Measurements from ENCODE around the gene COMT. TPM values are rescaled to one million over a fixed set of nuclear protein-coding genes. Genes with fewer than 3 reads are reported as not detected.

Gene COMT
- polyA plus RNA-seq, 3 donors, result 82.5 to 123 (median 116) TPM

DNA sequence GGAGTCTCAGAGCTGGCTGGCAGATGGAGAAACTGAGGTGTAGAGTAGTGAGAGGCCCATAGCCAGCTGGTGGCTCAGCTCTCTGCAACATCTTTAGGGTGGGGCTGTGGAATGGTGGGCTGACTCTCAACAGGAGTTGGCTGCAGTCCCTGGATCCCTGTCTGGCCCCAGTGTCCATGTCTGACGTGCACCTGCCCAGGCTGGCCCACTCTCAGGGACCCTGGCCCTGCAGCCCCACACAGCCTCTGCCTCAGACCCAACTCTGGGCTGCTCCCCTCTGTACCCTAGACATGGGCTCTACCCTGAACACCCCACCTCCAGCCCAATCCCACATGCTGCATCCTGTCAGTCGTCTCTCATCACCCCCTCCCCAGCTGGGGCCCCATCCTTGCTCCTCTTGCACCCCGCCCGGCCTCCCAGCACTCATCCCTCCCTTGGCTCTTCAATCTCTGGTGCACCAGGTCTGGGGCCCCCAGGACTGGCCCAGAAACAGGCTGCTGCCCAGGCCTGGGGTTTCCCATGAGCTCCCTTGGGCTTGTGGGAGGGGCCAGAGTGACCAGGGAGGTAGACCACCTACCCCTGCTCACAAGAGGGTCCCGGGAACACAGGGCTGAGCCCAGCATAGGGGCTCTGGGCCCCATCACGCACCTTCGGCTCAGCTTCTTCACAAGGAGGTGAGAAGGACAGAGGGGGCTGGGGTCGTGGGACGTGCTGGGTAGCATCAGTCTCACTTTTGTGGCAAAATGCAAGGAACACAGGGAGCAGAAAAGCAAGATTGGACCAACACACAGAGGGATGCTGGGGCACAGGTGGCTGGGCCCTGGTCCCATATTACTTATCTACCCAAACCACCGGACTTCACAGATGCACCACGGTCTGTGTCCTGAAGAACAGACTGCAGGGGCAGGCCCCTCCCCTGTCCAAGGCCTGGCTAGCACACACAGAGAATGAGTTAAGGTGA is 43.6 kb downstream of the COMT start:
- DNase-seq (ENCODE audit: extremely low read depth in 1 of 11, low read depth in 9 of 11, low spot score in 4 of 11), result no peak

DNA sequence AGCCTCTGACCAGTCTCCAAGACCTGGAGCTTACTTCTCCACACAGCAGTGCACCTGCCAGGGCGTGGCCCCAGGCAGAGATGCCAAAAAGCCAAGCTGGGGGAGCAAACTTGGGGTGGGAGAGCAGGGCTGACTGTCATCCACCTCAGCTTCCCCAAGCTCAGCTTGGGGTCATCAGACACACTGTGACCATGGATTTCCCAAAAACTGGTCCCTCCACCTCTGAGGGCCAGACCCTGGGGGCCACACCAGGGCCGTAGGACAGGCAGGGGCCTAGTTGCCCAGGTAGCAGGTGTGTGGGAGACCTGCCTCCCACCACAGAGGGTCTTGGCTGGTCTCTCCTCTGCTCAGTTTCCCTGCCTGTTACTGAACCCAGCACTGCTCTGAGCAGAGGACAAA is 44.4 kb downstream of the COMT start:
- DNase-seq (ENCODE audit: extremely low read depth in 1 of 11, low read depth in 9 of 11, low spot score in 4 of 11), result no peak

DNA sequence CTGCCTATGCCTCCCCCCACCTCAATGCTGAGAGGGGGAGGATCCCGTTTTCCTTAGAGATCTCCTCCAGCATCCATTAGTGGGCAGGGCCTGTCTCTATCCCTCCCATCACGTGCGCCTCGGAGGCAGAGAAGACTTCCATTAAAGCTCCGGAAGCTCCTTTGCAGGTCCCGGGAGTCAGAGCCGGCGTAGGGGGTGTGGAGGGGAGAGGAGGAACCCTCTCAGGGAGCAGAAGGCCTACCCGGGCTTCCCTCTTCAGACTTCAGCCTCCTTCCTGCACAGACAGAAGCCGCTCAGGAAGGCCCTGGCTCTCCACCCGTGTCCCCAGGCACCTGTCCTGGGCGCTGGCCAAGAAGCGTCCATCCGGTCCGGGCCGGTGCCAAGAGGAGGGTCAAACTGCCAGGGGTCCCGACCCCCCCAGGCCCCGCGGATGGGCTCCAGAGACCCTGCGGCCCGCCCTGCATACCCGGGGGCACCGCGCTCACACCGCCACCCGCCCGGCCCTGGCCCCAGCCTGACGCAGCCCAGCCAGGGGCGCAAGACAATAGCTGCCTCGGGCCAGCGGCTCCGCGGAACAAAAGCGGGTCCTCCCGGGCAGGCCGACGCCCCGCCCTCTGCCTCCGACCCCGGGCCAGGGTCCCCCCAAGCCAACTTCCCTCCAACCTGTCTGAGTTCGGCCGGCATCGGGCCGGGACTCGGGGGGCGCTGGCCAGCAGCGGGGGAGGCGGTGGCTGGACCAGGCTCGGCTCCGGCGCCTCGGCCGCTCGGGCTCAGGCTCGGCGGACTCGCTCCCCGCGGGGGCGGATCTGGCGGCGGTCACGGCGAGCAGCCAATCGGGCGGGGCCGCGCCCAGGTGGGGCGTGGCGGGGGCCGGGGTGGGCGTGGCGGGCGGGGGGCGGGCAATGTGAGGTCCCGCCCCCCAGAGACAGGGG is 45.1 kb downstream of the COMT start:
- DNase-seq (ENCODE audit: extremely low read depth in 1 of 11, low read depth in 9 of 11, low spot score in 4 of 11), result peak in 7 of 11 donors; percentile 40 to 75 (median 65)

DNA sequence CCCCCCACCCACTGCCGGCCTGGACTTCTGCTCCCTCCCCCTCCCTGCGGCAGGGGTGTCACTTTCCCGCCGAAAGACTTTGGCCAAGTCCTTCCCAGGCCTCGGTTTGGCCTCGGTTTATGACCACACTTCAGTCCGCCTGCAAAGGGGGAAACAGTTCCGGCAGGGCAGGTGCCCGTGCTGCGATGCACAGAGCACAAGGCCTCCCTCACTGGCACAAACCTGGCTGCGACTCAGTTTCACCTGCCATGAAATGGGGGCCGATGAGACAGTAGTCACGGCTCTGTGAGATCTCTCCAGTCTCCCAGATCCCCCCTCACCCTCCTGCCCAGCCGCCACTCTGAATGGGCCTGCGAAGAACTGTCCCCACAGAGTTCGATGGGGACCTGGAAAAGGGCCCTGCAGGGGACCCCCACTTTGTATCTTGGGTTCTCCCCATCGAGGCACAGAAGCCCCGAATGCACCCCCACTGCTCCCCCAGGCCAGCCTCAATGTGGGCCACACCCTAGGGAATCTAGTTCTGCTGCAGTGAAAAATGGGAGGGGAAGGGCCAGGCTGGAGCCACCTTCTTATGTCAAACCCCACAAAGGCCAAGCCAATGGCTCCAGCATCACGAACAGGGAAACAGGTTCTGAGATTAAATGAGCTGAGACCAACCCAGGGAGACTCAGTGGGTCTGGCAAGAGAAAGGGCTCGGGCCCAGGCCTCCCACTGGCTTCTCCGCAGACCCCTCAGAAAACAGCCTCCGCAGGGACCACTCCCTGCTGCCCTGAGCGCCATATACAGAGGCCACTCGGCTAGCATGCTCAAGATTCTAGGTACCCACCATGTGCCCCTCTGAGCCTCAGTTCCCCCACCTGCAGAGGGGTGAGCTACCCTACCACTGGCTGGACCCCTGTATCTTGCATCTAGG is 46.1 kb downstream of the COMT start:
- peak in 1 of 11 donors; percentile 35 for DNase-seq (ENCODE audit: extremely low read depth in 1 of 11, low read depth in 9 of 11, low spot score in 4 of 11)

DNA sequence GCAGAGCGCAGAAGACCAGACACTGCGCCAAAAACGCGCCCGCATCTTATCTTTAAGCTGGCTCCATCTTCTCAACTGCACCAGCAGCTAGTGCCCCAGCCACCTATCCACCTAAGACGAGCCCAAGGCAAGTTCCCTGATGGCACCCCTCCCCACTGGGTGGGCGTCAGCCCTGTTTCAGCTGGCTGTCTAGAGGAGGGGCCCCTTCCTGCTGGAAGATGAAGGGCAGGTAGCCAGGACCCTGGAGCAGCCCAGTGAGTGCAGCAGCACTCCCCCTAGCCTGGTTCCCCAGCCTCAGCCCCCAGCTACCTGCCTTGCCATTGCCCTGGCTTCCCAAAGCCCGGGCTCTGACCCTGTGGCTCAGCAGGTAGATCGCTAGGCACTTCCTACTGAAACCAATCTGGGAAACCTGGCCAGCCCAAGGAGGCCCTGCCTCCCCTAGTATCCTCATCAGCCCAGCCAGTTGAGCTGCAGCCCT is 46.8 kb downstream of the COMT start:
- DNase-seq (ENCODE audit: extremely low read depth in 1 of 11, low read depth in 9 of 11, low spot score in 4 of 11), result no peak

DNA sequence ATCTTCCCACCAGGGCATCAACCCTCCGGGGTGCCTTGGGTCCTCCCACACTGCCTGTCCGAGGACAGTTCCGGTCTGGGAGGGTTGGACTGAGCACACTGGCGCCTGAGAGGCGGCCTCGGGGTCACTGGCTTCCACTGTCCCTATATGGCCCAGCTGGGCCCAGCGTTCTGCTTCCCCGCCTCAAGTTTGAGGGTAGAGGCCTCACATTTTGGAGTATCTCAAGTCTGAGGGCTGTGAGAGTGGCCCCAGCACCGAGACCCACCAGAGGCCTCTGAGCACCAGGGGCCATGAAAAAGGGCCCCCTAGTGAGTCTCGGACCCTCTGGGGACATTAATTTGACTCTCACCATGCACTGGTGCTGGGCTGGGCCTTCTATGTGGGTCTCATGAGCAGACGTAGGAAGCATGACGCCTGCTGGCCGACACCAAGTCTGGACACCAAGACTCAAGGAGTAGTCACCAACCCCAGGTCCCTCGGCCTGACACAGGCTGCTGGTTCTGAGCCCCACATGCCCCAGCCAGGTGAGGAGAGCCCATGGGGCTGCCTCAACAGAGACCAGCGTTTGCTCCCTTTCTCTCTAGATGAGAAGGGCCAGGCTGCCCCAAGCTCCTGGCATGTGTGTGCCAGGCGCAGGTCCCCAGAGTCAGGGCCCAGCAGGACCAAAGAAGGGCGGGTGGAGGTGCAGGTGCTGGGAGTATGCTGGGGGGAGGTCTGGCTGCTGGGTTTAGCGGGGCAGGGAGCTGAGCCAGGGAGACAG is 47.6 kb downstream of the COMT start:
- DNase-seq (ENCODE audit: extremely low read depth in 1 of 11, low read depth in 9 of 11, low spot score in 4 of 11), result no peak

DNA sequence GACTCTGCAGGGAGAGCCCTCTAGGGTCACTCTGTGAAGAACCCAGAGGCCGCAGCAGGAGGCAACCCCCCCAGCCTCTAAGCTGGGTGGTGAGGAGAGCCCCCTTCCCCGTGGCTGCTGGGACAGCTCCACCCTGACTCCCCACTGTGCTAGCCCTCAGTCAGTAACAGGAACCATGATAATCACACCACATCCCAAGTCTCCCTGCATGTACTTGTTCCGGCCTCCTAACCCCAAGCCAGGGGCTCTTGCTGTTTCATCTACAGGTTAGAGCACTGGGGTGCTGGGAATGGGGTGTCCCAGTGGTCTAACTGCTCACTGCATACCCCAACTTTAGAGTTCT is 48.1 kb downstream of the COMT start:
- no peak for DNase-seq (ENCODE audit: extremely low read depth in 1 of 11, low read depth in 9 of 11, low spot score in 4 of 11)

DNA sequence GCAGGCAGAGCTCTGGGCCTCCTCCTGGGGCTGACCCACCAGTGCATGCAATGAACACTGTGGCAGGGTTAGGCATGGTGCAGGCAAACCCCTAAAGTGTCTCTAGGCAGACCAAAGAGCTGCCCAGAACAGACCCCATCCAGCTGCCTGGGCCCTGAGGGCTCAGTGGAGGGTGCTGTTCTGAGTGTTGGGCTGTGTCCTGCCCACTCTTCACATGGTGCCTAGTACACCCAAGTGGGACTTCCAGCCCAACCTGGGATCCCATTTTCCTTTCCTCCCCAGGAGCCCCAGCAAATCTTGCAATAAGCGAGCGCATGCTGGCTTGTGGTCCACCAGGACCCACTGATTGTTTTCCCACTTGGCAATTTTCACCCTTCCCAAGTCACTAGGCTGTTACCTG is 48.6 kb downstream of the COMT start:
- no peak for DNase-seq (ENCODE audit: extremely low read depth in 1 of 11, low read depth in 9 of 11, low spot score in 4 of 11)

DNA sequence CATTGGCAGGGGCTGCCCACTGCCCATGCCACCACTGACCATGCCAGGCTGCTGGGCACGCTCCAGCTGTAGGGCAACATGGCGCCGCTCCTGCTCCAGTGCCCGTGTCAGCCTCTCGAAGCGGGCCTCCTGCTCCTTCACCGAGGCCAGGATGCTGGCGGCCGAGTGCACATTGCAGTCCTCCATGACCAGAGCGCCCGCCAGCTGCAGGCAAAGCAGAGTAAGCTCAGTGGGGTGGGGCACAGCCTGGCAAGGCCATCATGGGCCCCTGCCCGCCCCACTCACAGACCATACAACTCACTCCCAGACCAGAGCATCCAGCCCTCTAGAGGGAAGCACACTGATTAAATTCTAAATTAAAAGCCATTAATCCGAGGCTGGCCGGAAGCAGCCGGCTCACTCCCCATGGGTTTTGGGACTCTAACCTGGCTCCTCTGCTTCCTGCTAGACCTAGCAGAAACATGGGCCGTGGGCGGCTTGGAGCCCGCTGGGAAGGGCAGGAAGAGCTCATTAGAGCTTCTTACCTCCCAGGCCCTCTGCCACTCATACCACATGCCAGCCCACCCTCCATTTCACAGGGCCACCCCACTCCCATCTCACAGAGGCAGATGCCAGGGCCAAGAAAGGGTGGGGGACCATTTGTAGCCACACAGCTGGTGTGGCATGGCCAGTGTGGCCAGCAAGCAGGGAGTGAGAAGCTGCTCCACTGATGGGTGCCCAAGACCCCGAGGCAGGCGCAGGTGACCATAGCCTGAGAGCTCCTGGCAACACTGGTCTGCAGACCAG is 49.2 kb downstream of the COMT start:
- no peak for DNase-seq (ENCODE audit: extremely low read depth in 1 of 11, low read depth in 9 of 11, low spot score in 4 of 11)

DNA sequence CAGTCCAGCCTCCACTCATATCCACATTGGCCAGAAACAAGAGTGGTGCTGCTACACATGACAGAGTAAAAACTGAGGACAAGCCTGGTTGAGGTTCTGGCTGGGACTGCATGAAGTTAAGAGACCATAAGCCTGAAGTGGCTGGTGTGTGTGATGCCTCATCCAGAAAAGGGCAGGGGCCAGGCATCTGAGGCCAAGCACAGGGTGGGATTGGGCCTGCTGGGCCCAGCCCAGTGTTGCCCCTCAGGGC is 49.7 kb downstream of the COMT start:
- DNase-seq (ENCODE audit: extremely low read depth in 1 of 11, low read depth in 9 of 11, low spot score in 4 of 11), result no peak

DNA sequence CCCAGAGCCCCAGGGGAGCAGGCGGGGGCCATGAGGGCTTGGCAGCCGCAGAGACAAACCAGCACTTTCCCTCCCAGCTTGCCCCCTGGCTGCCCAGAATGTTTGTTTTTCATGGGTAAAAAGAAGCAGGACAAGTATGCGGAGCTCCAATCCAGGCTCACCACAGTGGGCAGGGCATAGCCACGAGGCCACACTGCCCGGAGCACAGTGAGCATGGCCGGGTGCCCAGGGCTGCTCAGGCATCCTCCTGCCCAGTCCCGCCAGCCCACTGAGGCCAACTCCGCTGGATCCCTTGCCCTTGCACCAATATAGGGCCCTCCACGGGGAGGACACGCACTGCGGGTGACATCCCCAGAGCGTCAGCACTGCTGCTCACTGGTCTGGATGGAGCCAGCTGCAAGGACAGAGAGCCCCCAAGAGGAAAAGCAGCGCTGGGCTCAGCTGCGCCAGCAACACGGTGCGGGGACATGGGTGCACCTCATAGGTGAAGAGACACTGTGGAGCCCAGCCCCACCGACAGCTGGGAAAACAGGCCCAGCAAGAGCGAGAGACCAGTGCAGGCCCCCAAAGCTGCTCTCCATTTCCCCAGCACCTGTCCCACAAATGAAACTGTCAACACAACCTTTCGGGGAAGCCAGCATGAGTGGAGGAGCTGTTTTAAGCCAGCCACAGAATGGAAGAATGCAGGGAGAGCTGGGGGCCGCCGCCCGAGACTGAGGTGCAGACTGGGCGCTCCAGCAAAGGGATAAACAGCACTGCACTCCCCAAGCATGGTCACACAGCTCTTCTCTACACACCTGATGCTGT is 50.3 kb downstream of the COMT start:
- no peak for DNase-seq (ENCODE audit: extremely low read depth in 1 of 11, low read depth in 9 of 11, low spot score in 4 of 11)

DNA sequence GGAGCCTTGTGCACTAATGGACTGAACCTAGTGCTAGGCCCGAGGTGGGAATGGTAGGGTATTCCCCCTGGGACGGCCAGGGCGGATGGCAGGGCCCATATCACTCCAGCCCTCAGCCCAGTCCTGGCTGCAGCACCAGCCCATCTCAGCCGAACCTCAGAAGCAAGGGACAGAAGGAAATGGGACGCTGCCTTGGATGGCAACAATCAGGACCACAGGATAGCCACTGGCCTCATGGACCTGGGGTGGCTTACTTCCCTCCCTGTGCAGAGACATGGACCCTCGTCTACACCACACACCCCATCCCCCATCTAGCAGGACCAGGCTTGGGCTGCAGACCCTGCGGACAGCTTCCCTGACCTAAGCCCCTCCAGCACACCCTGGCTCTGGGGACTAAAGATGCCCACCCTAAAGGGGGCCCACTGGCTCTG is 50.9 kb downstream of the COMT start:
- DNase-seq (ENCODE audit: extremely low read depth in 1 of 11, low read depth in 9 of 11, low spot score in 4 of 11), result no peak

DNA sequence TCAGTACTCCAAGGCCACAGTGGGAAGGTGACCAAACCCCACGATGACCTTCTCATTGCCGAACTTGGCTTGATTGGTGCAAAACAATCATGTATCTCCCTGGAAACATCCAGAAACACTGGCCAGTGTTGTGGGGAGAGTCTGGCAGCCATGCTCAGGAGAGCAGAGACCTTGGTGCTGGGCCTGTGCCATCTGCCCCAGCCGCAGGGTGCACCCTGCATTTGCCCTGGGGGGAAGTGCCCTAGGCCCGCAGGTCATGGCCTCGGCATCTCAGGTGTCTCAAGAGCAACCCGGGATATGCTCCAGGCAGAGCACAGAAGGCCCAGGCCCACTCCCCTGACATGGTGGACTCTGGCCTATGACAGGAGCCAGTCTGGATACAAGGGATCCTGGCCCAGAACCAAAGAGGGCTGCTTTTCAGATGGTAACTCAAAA is 51.4 kb downstream of the COMT start:
- DNase-seq (ENCODE audit: extremely low read depth in 1 of 11, low read depth in 9 of 11, low spot score in 4 of 11), result no peak

DNA sequence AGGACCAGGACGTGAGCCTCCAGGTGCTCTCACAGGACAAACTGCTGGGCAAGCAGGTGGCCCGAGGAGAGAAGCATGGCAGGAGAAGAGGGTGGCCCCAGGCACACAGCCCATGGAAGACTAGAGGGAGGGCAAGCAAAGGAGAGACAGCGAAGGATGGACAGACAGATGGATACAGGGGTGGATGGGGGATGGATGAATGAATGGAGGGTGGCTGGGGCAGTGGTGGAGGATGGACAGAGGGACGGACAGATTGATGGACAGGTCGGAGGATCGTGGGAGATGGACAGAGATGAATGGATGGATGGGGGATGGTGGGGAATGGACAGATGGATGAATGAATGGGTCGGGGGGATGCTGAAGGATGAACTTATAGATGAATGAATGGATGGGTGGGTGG is 52.4 kb downstream of the COMT start:
- DNase-seq (ENCODE audit: extremely low read depth in 1 of 11, low read depth in 9 of 11, low spot score in 4 of 11), result no peak

DNA sequence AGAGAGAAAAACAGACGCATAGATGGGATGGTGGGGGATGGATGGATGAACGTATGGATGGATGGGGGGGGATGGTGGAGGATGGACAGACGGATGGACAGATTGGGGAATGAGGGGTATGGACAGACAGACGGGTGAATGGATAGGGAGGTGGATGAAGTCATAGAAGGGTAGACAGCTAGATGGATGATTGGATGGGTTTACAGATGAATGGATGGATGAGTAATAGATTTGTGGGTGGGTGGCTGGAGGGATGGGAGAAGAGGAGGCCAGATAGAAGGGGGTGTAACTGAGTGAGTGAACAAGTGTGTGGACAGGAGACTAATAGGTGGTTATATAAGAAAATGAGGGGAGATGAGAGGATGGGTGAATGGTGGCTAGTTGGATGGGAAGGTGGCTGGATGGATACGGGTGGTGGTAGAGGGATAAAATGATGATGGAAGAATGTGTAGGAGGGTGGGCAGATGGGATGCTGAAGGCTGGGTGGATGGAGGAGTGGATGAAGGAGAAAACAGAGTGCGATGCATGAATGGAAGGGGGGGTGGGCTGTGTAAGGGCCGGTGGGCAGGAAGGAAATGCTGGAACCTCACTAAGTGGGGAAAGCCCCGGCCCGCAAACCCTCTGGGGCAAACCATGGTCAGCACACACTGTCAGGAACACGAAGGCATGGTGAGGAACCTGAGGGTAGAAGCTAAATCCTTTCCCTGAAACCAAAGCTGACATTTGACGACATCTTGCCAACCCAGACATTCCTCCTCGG is 53.5 kb downstream of the COMT start:
- DNase-seq (ENCODE audit: extremely low read depth in 1 of 11, low read depth in 9 of 11, low spot score in 4 of 11), result no peak
